GM23338 (cell line): ENCODE data around the gene GNB5. TPM values are rescaled to one million over a fixed set of nuclear protein-coding genes. Genes with fewer than 3 reads are reported as not detected.

Experiments
- ATAC-seq: fragments of 200-7000 bp; cut with Tn5 transposase; 3 replicates; pipeline ENCODE4 v1.9.1; 2020
- DNase-seq: peaks from one replicate; pipeline ENCODE4 v3.0.0-alpha.2; 2015; ENCODE audit warnings: low spot score
- H2AFZ ChIP-seq: fragments of 200-600 bp; sonication (generic); 2 replicates; pipeline ENCODE4 v1.8.0; 2016; ENCODE audit warnings: antibody characterized with exemption, mild to moderate bottlenecking, moderate library complexity
- H3F3A ChIP-seq: fragments of 200-600 bp; sonication (generic); replicated peaks from 2 replicates; pipeline ENCODE4 v1.8.0; 2017; ENCODE audit warnings: antibody characterized with exemption, mixed run types, low read depth
- H3K27ac ChIP-seq: fragments of 200-600 bp; sonication (generic); 2 replicates; pipeline ENCODE4 v1.6.1; 2016; ENCODE audit warnings: low read depth
- H3K27me3 ChIP-seq: fragments of 200-600 bp; sonication (generic); 2 replicates; pipeline ENCODE4 v1.8.0; 2016; ENCODE audit warnings: mild to moderate bottlenecking, mixed run types, moderate library complexity; ENCODE audit not compliant: insufficient read depth
- H3K36me3 ChIP-seq: fragments of 200-600 bp; sonication (generic); 2 replicates; pipeline ENCODE4 v1.8.0; 2016; ENCODE audit warnings: mild to moderate bottlenecking; ENCODE audit not compliant: insufficient read depth
- H3K4me1 ChIP-seq: fragments of 200-600 bp; sonication (generic); 2 replicates; pipeline ENCODE4 v1.8.0; 2016; ENCODE audit warnings: mild to moderate bottlenecking, moderate library complexity; ENCODE audit not compliant: insufficient read depth
- H3K4me2 ChIP-seq: fragments of 200-600 bp; sonication (generic); 2 replicates; pipeline ENCODE4 v1.7.1; 2017; ENCODE audit warnings: mixed run types
- H3K4me3 ChIP-seq: fragments of 200-600 bp; sonication (generic); 2 replicates; pipeline ENCODE4 v1.6.1; 2016; ENCODE audit warnings: mixed run types
- H3K79me2 ChIP-seq: fragments of 200-600 bp; sonication (generic); replicated peaks from 2 replicates; pipeline ENCODE4 v1.8.0; 2017; ENCODE audit warnings: mild to moderate bottlenecking; ENCODE audit not compliant: insufficient read depth
- H3K9me2 ChIP-seq: fragments of 200-600 bp; sonication (generic); 2 replicates; pipeline ENCODE4 v1.8.0; 2017; ENCODE audit not compliant: insufficient read depth
- H4K20me1 ChIP-seq: fragments of 200-600 bp; sonication (generic); replicated peaks from 2 replicates; pipeline ENCODE4 v1.8.0; 2017; ENCODE audit warnings: mild to moderate bottlenecking; ENCODE audit not compliant: insufficient read depth
- H3K27ac Mint-ChIP-seq: 2 replicates; pipeline ENCODE4 v1.8.0; 2020; ENCODE audit warnings: inconsistent platforms, mild to moderate bottlenecking, moderate library complexity, mixed read lengths
- H3K27me3 Mint-ChIP-seq: 3 replicates; pipeline ENCODE4 v1.8.0; 2022; ENCODE audit warnings: low read depth, mild to moderate bottlenecking, moderate library complexity, mixed read lengths, inconsistent platforms; ENCODE audit not compliant: insufficient read depth, poor library complexity
- H3K36me3 Mint-ChIP-seq: 3 replicates; pipeline ENCODE4 v1.8.0; 2021; ENCODE audit warnings: low read depth, mild to moderate bottlenecking, inconsistent platforms, moderate library complexity, mixed read lengths
- H3K4me1 Mint-ChIP-seq: 3 replicates; pipeline ENCODE4 v1.8.0; 2020; ENCODE audit warnings: mild to moderate bottlenecking, inconsistent platforms, mixed read lengths
- H3K4me3 Mint-ChIP-seq: 3 replicates; pipeline ENCODE4 v1.8.0; 2021; ENCODE audit warnings: moderate library complexity, mild to moderate bottlenecking, inconsistent platforms, mixed read lengths
- H3K9me3 Mint-ChIP-seq: 3 replicates; pipeline ENCODE4 v1.8.0; 2020; ENCODE audit warnings: moderate library complexity, mild to moderate bottlenecking, inconsistent platforms, mixed read lengths
- EZH2 ChIP-seq: fragments of 200-600 bp; sonication (generic); IDR thresholded peaks from one replicate; pipeline ENCODE4 v1.8.0; 2017; ENCODE audit warnings: antibody characterized with exemption, mild to moderate bottlenecking, low read depth; ENCODE audit not compliant: unreplicated experiment
- EZH2phosphoT487 ChIP-seq: fragments of 200-600 bp; sonication (generic); IDR thresholded peaks from one replicate; pipeline ENCODE4 v1.8.1; 2018; ENCODE audit warnings: antibody characterized with exemption; ENCODE audit not compliant: unreplicated experiment
- JUNB ChIP-seq: IDR thresholded peaks from one replicate; pipeline ENCODE4 v1.6.1; 2016; ENCODE audit warnings: antibody characterized with exemption; ENCODE audit not compliant: unreplicated experiment
- POLR2AphosphoS5 ChIP-seq: IDR thresholded peaks from 2 replicates; pipeline ENCODE4 v1.6.1; 2016; ENCODE audit warnings: antibody characterized with exemption, low read depth
- REST ChIP-seq: IDR thresholded peaks from one replicate; pipeline ENCODE4 v1.6.1; 2018; ENCODE audit warnings: antibody characterized with exemption; ENCODE audit not compliant: unreplicated experiment
- STAT1 ChIP-seq: IDR thresholded peaks from one replicate; pipeline ENCODE4 v1.6.1; 2016; ENCODE audit warnings: antibody characterized with exemption; ENCODE audit not compliant: unreplicated experiment
- ZNF114 ChIP-seq: fragments of 250-450 bp; sonication (Bioruptor Pico); IDR thresholded peaks from 2 replicates; pipeline ENCODE4 v1.5.0; 2020; ENCODE audit warnings: mild to moderate bottlenecking, moderate library complexity
- ZNF331 ChIP-seq: fragments of 250-450 bp; sonication (Bioruptor Pico); IDR thresholded peaks from 2 replicates; pipeline ENCODE4 v1.5.0; 2020; ENCODE audit warnings: low read depth, mild to moderate bottlenecking, moderate library complexity
- polyA plus RNA-seq: library from polyadenylated mRNA; unstranded; fragments of >200 nt; fragmentation: Nextera tagmentation; extraction: Ambion mirVana; gene quantifications from 2 replicates; pipeline ENCODE4 v1.2.1, GENCODE V29; 2016
- total RNA-seq: library from RNA; depleted of rRNA; stranded (reverse); fragments of >200 nt; shearing (Covaris generic); gene quantifications from 2 replicates; pipeline ENCODE4 v1.2.3, GENCODE V29; 2014

The GNB5 gene
- total and polyA plus RNA-seq, 2 experiments from 2014 or later, result 23.0 to 40.8 TPM

- Histone ChIP-seq H2AFZ (no peak overlapping the region), H3F3A (no peaks in the 10 kb centered on the region), H3K4me1 (peaks cover 15% of the 10 kb centered on the region), H3K27ac (no peak overlapping the region), H3K79me2 (no peaks in the 10 kb centered on the region), H3K4me3 (no peak overlapping the region), H3K4me2 (no peak overlapping the region), H3K36me3 (no peaks in the 10 kb centered on the region), H3K27me3 (no peaks in the 10 kb centered on the region), H4K20me1 (no peaks in the 10 kb centered on the region), H3K9me2 (no peaks in the 10 kb centered on the region)
- H3K27me3 Mint-ChIP-seq, result peaks cover 2% of the 10 kb centered on the region
- H3K27ac Mint-ChIP-seq, result no peak overlapping the region
- H3K9me3 Mint-ChIP-seq, result no peaks in the 10 kb centered on the region
- H3K4me1 Mint-ChIP-seq, result peaks cover 8% of the 10 kb centered on the region
- no peak for TF ChIP-seq EZH2phosphoT487
- no peak for TF ChIP-seq JUNB
- TF ChIP-seq ZNF114 (CRISPR knock-in tag), result no peak
- peaks cover 28% of the 10 kb centered on the region for H3K36me3 Mint-ChIP-seq
- ATAC-seq (no peak), DNase-seq (no peak)
- H3K4me3 Mint-ChIP-seq, result no peak overlapping the region
Observed at GRCh38 chr15:52200831-52201365, 9.7 kb upstream of the GNB5 start.

- Histone ChIP-seq H3K9me2 (no peaks in the 10 kb centered on the region), H3K36me3 (no peaks in the 10 kb centered on the region), H2AFZ (no peak overlapping the region), H3K4me2 (no peak overlapping the region), H3K4me1 (no peaks in the 10 kb centered on the region), H3K27me3 (no peaks in the 10 kb centered on the region), H3K4me3 (no peak overlapping the region), H3K79me2 (no peaks in the 10 kb centered on the region), H3F3A (no peaks in the 10 kb centered on the region), H4K20me1 (no peaks in the 10 kb centered on the region), H3K27ac (no peak overlapping the region)
- H3K4me3 Mint-ChIP-seq, result no peak overlapping the region
- no peak for TF ChIP-seq POLR2AphosphoS5
- no peak for TF ChIP-seq ZNF331 (CRISPR knock-in tag)
- no peak for TF ChIP-seq EZH2
- DNase-seq (no peak), ATAC-seq (no peak)
- no peaks in the 10 kb centered on the region for H3K9me3 Mint-ChIP-seq
- H3K4me1 Mint-ChIP-seq, result no peaks in the 10 kb centered on the region
- no peaks in the 10 kb centered on the region for H3K27me3 Mint-ChIP-seq
- H3K27ac Mint-ChIP-seq, result no peak overlapping the region
- H3K36me3 Mint-ChIP-seq, result peaks cover 19% of the 10 kb centered on the region
Observed at GRCh38 chr15:52199271-52199670, 8.1 kb upstream of the GNB5 start.

GRCh38 chr15:52196891-52197290, 5.7 kb upstream of the GNB5 start:
- Mint-ChIP-seq H3K27ac (no peak overlapping the region), H3K9me3 (no peaks in the 10 kb centered on the region), H3K27me3 (no peaks in the 10 kb centered on the region), H3K4me1 (no peaks in the 10 kb centered on the region), H3K4me3 (no peak overlapping the region), H3K36me3 (peaks cover 18% of the 10 kb centered on the region; the same call in 2 of the 3 replicates)
- Histone ChIP-seq H3K27ac (no peak overlapping the region), H3K27me3 (no peaks in the 10 kb centered on the region), H3K36me3 (no peaks in the 10 kb centered on the region), H3K9me2 (no peaks in the 10 kb centered on the region), H2AFZ (no peak overlapping the region), H3K4me1 (no peaks in the 10 kb centered on the region), H4K20me1 (no peaks in the 10 kb centered on the region), H3F3A (no peaks in the 10 kb centered on the region), H3K4me2 (no peak overlapping the region), H3K79me2 (no peaks in the 10 kb centered on the region), H3K4me3 (no peak overlapping the region)
- no peak for DNase-seq
- no peak for ATAC-seq
- no peak for TF ChIP-seq REST
- no peak for TF ChIP-seq STAT1
